Astrocyte (in vitro differentiated cells and primary cell): ENCODE measurements around the gene ASIC3. TPM values are rescaled to one million over a fixed set of nuclear protein-coding genes. Genes with fewer than 3 reads are reported as not detected.

Source experiments
- DNase-seq: peaks from one replicate; pipeline ENCODE4 v3.0.0-alpha.2; 2010; ENCODE audit warnings: low read depth
- FAIRE-seq: peaks from 2 replicates; lab custom pipeline; 2011; peaks lifted over from hg19 to GRCh38; lab: Jason Lieb, UNC
- H2AFZ ChIP-seq: 2 replicates; pipeline ENCODE4 v1.6.0; 2012; ENCODE audit warnings: low read depth, low read length, inconsistent platforms
- H3K27ac ChIP-seq: 2 replicates; pipeline ENCODE4 v1.5.1; 2011; ENCODE audit warnings: low read depth, low read length, inconsistent platforms
- H3K27me3 ChIP-seq: 2 replicates; pipeline ENCODE4 v1.6.0; 2011; ENCODE audit warnings: low read length, inconsistent platforms; ENCODE audit not compliant: insufficient read depth
- H3K36me3 ChIP-seq: 2 replicates; pipeline ENCODE4 v1.5.1; 2011; ENCODE audit warnings: low read length, inconsistent platforms; ENCODE audit not compliant: insufficient read depth
- H3K4me1 ChIP-seq: 2 replicates; pipeline ENCODE4 v1.5.1; 2011; ENCODE audit warnings: low read length, inconsistent platforms; ENCODE audit not compliant: insufficient read depth
- H3K4me2 ChIP-seq: 2 replicates; pipeline ENCODE4 v1.6.0; 2012; ENCODE audit warnings: low read length, inconsistent platforms
- H3K4me3 ChIP-seq: 2 replicates; pipeline ENCODE4 v1.5.1; 2011; ENCODE audit warnings: low read depth, mild to moderate bottlenecking, low read length, inconsistent platforms; ENCODE audit not compliant: insufficient read depth
- H3K79me2 ChIP-seq: 2 replicates; pipeline ENCODE4 v1.6.0; 2012; ENCODE audit warnings: mild to moderate bottlenecking, low read length, inconsistent platforms; ENCODE audit not compliant: insufficient read depth
- H3K9ac ChIP-seq: 2 replicates; pipeline ENCODE4 v1.6.0; 2012; ENCODE audit warnings: mild to moderate bottlenecking, low read length, inconsistent platforms
- H3K9me3 ChIP-seq: 2 replicates; pipeline ENCODE4 v1.5.1; 2012; ENCODE audit warnings: low read depth, mild to moderate bottlenecking, low read length, inconsistent platforms; ENCODE audit not compliant: insufficient read depth
- H4K20me1 ChIP-seq: 2 replicates; pipeline ENCODE4 v1.6.0; 2012; ENCODE audit warnings: low read length, inconsistent platforms; ENCODE audit not compliant: insufficient read depth
- H3K27ac Mint-ChIP-seq: one replicate; pipeline ENCODE4 v1.8.0; 2021; ENCODE audit warnings: mild to moderate bottlenecking, mixed read lengths; ENCODE audit not compliant: unreplicated experiment
- H3K27me3 Mint-ChIP-seq: one replicate; pipeline ENCODE4 v1.8.0; 2021; ENCODE audit warnings: low read depth, mixed read lengths; ENCODE audit not compliant: unreplicated experiment
- H3K36me3 Mint-ChIP-seq: one replicate; pipeline ENCODE4 v1.8.0; 2021; ENCODE audit warnings: low read depth, mixed read lengths; ENCODE audit not compliant: unreplicated experiment
- H3K4me1 Mint-ChIP-seq: one replicate; pipeline ENCODE4 v1.8.0; 2021; ENCODE audit warnings: low read depth, mixed read lengths; ENCODE audit not compliant: unreplicated experiment
- H3K4me3 Mint-ChIP-seq: one replicate; pipeline ENCODE4 v1.8.0; 2021; ENCODE audit warnings: mild to moderate bottlenecking, moderate library complexity, mixed read lengths; ENCODE audit not compliant: unreplicated experiment
- H3K9me3 Mint-ChIP-seq: one replicate; pipeline ENCODE4 v1.8.0; 2021; ENCODE audit warnings: mild to moderate bottlenecking, mixed read lengths; ENCODE audit not compliant: unreplicated experiment
- CTCF ChIP-seq: IDR thresholded peaks from 2 replicates; pipeline ENCODE4 v1.5.1; 2011; ENCODE audit warnings: low read depth, mild to moderate bottlenecking, inconsistent platforms, low read length, moderate library complexity; ENCODE audit not compliant: insufficient read depth
- EZH2 ChIP-seq: IDR thresholded peaks from 2 replicates; pipeline ENCODE4 v1.6.1; 2012; ENCODE audit warnings: mild to moderate bottlenecking, low read length, inconsistent platforms; ENCODE audit not compliant: insufficient read depth
- total RNA-seq: library from RNA; stranded (reverse); gene quantifications from 2 replicates; pipeline ENCODE4 v1.2.1, GENCODE V29; 2021

ASIC3 gene
- total RNA-seq, 1 donor from 2014 or later = 3.9 TPM

- Histone ChIP-seq H3K4me1 (peaks cover 14% of the 10 kb centered on the region), H4K20me1 (peaks cover 57% of the 10 kb centered on the region), H3K9me3 (no peaks in the 10 kb centered on the region), H3K4me3 (no peak overlapping the region), H3K9ac (no peak overlapping the region), H3K27me3 (no peaks in the 10 kb centered on the region), H3K79me2 (peaks cover 25% of the 10 kb centered on the region), H3K27ac (no peak overlapping the region), H2AFZ (no peak overlapping the region), H3K36me3 (peaks cover 21% of the 10 kb centered on the region), H3K4me2 (no peak overlapping the region)
- FAIRE-seq (no peak), DNase-seq (no peak)
- Mint-ChIP-seq H3K27me3 (no peaks in the 10 kb centered on the region), H3K36me3 (peaks cover 14% of the 10 kb centered on the region), H3K4me3 (no peak overlapping the region), H3K27ac (peak overlapping the region; percentile 47), H3K9me3 (no peaks in the 10 kb centered on the region), H3K4me1 (peaks cover 11% of the 10 kb centered on the region)
- TF ChIP-seq CTCF (no peak), EZH2 (no peak)
Measured at GRCh38 chr7:151074817-151075661, 26.7 kb downstream of the ASIC3 start.

DNA sequence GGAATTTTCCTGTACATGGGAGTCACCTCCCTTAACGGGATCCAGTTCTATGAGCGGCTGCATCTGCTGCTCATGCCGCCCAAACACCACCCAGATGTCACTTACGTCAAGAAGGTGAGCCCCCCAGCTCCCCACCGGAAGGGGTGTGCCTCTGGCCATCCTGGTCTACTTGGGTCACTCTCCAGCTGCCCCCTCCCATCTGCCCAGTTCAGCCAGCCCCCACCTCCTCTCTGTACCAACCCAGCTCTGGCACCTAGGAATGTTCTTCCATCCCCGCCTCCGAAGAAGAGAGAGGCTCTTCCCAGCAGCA lies 27.3 kb downstream of the ASIC3 start:
- no peaks in the 10 kb centered on the region for H3K27me3 Mint-ChIP-seq
- Histone ChIP-seq H3K9me3 (no peaks in the 10 kb centered on the region), H3K27me3 (no peaks in the 10 kb centered on the region), H3K79me2 (peaks cover 31% of the 10 kb centered on the region), H4K20me1 (peaks cover 56% of the 10 kb centered on the region), H3K36me3 (peaks cover 21% of the 10 kb centered on the region), H3K9ac (no peak overlapping the region), H3K4me1 (peaks cover 14% of the 10 kb centered on the region), H3K4me3 (no peak overlapping the region), H3K27ac (no peak overlapping the region), H2AFZ (no peak overlapping the region), H3K4me2 (no peak overlapping the region)
- H3K4me3 Mint-ChIP-seq = no peak overlapping the region
- no peak overlapping the region for H3K27ac Mint-ChIP-seq
- H3K36me3 Mint-ChIP-seq = peaks cover 14% of the 10 kb centered on the region
- H3K4me1 Mint-ChIP-seq = peaks cover 11% of the 10 kb centered on the region
- DNase-seq = no peak
- FAIRE-seq = no peak
- H3K9me3 Mint-ChIP-seq = no peaks in the 10 kb centered on the region
- TF ChIP-seq CTCF (no peak), EZH2 (no peak)

DNA sequence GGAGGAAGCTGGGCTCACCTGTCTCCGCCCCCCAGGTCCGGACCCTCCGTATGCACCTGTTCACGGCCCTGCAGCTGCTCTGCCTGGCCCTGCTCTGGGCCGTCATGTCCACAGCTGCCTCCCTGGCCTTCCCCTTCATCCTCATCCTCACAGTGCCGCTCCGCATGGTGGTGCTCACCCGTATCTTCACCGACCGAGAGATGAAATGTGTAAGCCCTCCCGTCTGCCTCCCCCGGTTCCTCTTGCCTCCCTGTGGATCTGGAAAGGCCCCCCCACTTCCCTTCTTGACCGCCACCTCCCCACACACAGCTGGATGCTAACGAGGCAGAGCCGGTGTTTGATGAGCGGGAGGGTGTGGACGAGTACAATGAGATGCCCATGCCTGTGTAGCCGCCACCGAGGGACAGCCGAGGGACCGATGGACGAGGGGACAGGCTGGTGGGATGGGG lies 27.7 kb downstream of the ASIC3 start:
- no peak overlapping the region for H3K27ac ChIP-seq
- no peak overlapping the region for H3K4me2 ChIP-seq
- peaks cover 56% of the 10 kb centered on the region for H4K20me1 ChIP-seq
- Mint-ChIP-seq H3K36me3 (peaks cover 14% of the 10 kb centered on the region), H3K4me3 (peak overlapping the region; percentile 45), H3K4me1 (peaks cover 11% of the 10 kb centered on the region), H3K27ac (no peak overlapping the region), H3K27me3 (no peaks in the 10 kb centered on the region), H3K9me3 (no peaks in the 10 kb centered on the region)
- TF ChIP-seq CTCF = no peak
- no peak for TF ChIP-seq EZH2
- FAIRE-seq (no peak), DNase-seq (no peak)
- peaks cover 31% of the 10 kb centered on the region for H3K79me2 ChIP-seq
- H3K27me3 ChIP-seq = no peaks in the 10 kb centered on the region
- no peak overlapping the region for H3K9ac ChIP-seq
- no peak overlapping the region for H2AFZ ChIP-seq
- H3K9me3 ChIP-seq = no peaks in the 10 kb centered on the region
- peaks cover 17% of the 10 kb centered on the region for H3K4me1 ChIP-seq
- peaks cover 21% of the 10 kb centered on the region for H3K36me3 ChIP-seq
- no peak overlapping the region for H3K4me3 ChIP-seq
